ENCODE data around the gene NSUN2. TPM values are rescaled to one million over a fixed set of nuclear protein-coding genes. Genes with fewer than 3 reads are reported as not detected.
"Not testable (repeated sequence)": the region's sequence is repeated elsewhere in the genome, so short reads cannot be mapped to it uniquely, and the experiment has no call there.

The NSUN2 gene
- total RNA-seq, 1 donor from 2014 or later, result 30.1 TPM

GRCh38 chr5:6574111-6574510, 58.7 kb downstream of the NSUN2 start:
- ATAC-seq (ENCODE audit: poor library complexity), result no peak
- DNase-seq, result no peak
- intact Hi-C loops (cut with DNase I), result loop anchor here (10.0 kb wide), 1 partner anchor 689 kb away; no protein-coding TSS in a partner anchor

GRCh38 chr5:6573651-6574101, 59.2 kb downstream of the NSUN2 start:
- no peak for ATAC-seq (ENCODE audit: poor library complexity)
- intact Hi-C loops (cut with DNase I), result loop anchor here (10.0 kb wide), 1 partner anchor 689 kb away; no protein-coding TSS in a partner anchor
- no peak for DNase-seq

GRCh38 chr5:6572825-6573380, 59.9 kb downstream of the NSUN2 start:
- intact Hi-C loops (cut with DNase I), result loop anchor here (10.0 kb wide), 1 partner anchor 688 kb away; no protein-coding TSS in a partner anchor
- DNase-seq (no peak), ATAC-seq (ENCODE audit: poor library complexity) (no peak)

DNA sequence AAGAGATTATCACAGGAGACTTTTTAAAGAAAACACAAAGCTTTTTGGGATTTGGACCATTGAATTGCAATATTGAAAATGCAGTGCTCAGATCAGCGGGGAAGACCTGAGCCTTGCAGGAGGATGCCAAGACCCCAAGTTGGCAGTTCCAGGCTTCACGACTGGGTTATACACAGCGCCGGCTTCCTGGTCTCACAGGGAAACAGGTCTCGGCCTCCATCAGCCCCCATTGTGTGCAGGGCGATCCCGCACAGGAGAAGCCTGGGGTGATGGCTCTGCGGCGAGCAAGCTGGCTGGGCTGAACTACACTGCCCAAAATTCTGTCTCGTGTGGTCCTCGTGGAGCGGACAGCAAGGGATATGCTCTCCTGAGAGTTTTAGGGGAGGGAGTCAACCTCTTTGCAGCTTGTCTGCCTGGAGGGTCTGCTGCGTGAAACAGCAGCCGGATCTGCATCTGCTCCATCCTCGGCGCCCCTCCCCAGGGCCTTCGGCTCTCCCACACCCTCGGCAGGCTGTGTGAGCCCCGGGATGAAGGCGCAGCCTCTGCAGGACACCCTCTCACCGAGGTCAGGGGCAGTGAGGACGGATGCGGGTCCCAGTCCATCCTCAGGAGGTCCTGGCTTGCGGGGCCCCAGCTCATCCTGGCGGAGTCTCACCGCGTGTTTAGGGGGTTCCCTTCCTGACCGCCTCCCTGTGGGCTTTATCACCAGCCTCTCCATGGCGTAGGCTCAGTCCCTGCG, 60.6 kb downstream of the NSUN2 start:
- no peak for DNase-seq
- no peak for ATAC-seq (ENCODE audit: poor library complexity)
- intact Hi-C loops (cut with DNase I), result loop anchor here (10.0 kb wide), 1 partner anchor 687 kb away; no protein-coding TSS in a partner anchor

DNA sequence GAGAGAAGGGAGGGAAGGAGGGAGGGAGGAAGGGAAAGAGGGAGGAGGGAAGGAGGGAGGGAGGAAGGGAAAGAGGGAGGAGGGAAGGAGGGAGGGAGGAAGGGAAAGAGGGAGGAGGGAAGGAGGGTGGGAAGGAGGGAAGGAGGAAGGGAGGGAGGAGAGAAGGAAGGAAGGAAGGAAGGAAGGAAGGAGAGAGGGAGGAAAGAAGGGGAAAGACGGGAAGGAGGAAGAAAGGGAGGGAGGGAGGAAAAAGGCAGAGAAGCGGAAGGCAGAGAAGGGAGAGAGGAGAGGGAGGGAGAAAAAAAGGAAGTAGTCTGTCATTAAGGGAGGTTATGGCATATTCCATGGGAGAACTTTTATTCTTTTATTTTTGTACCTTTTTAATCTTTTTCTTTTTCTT, 61.2 kb downstream of the NSUN2 start:
- ATAC-seq (ENCODE audit: poor library complexity); DNase-seq: not testable (repeated sequence)
- intact Hi-C loops (cut with DNase I), result loop anchor here (10.0 kb wide), 1 partner anchor 687 kb away; no protein-coding TSS in a partner anchor

DNA sequence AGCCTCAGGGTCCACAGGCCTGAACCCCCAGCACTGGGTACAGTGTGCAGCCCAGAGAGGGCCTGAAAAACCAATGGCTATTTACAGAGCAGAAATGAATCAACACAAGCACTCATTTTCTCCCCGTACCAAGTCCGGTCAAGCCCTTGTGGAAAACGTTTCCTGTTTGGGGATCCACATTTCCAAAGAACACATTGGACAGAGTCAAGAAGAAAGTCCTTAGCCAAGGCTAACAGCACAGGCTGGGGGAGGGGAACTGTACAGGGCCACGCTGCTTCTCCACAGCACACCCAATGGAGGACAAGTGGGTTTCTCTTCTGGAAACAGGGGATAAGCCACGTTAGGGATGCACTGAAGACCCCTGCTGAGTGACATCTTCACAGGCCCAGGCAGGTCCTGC, 62.3 kb downstream of the NSUN2 start:
- no peak for DNase-seq
- ATAC-seq (ENCODE audit: poor library complexity), result no peak
- intact Hi-C loops (cut with DNase I), result loop anchor here (10.0 kb wide), 1 partner anchor 686 kb away; no protein-coding TSS in a partner anchor

- intact Hi-C loops (cut with DNase I), result no loop called here
These were observed 64.0 kb downstream of the NSUN2 start for GRCh38 chr5:6568889-6569288.

DNA sequence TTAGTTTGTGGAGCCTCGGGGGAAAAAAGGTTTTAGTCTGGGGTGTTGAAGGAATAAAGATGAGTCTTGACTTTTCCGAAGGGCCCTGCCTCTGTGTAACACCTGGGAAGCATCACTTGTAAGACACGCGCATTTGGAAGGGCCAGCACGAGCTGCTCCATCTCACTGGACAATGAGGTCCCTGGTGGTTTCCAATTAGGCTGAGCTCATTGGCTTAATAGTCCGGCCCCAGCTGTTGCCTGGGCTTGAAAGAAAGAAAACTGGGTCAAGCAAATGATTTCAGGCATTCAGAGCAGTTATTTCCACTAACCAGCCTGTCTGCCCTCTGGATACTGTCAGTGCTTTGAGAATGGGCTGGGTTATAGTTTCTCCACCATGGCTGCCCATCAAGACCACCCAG, 64.5 kb downstream of the NSUN2 start:
- peak; percentile 57 for DNase-seq
- intact Hi-C loops (cut with DNase I), result no loop called here
- peak; percentile 74 for ATAC-seq (ENCODE audit: poor library complexity)

More at GRCh38 chr5:6568889-6569288, 64.0 kb downstream of the NSUN2 start:
- ATAC-seq (ENCODE audit: poor library complexity) (no peak), DNase-seq (no peak)

GRCh38 chr5:6567835-6568234, 65.0 kb downstream of the NSUN2 start:
- intact Hi-C loops (cut with DNase I), result no loop called here
- no peak for DNase-seq

GRCh38 chr5:6567068-6567467, 65.8 kb downstream of the NSUN2 start:
- intact Hi-C loops (cut with DNase I), result no loop called here
- DNase-seq, result no peak
- ATAC-seq (ENCODE audit: poor library complexity), result no peak

More at GRCh38 chr5:6567835-6568234, 65.0 kb downstream of the NSUN2 start:
- no peak for ATAC-seq (ENCODE audit: poor library complexity)

DNA sequence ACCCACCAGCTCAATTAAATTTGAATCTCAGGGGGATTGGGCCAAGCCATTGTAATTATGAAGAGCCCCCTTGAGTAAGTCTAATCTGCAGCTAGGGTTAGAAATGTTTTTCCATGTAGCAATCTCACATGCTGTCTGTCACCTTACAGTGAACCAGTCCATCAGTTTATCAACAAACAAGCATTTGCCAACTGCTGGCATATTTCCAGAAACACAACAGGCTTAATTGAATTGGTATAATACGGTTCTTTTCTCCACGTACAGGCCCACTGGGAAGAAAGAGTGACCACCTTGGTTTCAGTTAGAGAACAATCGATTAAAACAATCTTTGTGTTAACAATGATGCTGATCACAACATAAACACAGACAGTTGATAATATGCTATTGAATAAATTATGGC, 67.4 kb downstream of the NSUN2 start:
- ATAC-seq (ENCODE audit: poor library complexity), result no peak
- intact Hi-C loops (cut with DNase I), result no loop called here
- DNase-seq, result no peak

GRCh38 chr5:6557807-6558575, 74.9 kb downstream of the NSUN2 start:
- intact Hi-C loops (cut with DNase I), result no loop called here
- no peak for ATAC-seq (ENCODE audit: poor library complexity)
- no peak for DNase-seq

DNA sequence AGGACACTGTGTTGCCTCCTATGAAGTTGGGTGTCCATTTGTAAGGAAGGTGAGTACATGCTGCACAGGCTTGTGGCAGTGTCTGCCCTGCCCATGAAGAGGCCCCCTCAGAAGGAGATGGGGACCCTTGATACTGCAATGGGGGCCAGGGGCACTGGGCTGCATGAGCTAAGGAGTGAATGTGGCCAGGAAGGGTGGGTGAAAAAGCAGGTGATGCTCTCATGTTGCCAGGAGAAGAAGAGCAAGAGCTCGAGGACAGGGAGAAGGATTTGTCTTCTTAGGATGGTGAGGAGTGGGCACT, 76.1 kb downstream of the NSUN2 start:
- DNase-seq (no peak), ATAC-seq (ENCODE audit: poor library complexity) (no peak)
- intact Hi-C loops (cut with DNase I), result no loop called here

GRCh38 chr5:6556089-6556801, 76.6 kb downstream of the NSUN2 start:
- ATAC-seq (ENCODE audit: poor library complexity) (no peak), DNase-seq (no peak)
- intact Hi-C loops (cut with DNase I), result no loop called here

DNA sequence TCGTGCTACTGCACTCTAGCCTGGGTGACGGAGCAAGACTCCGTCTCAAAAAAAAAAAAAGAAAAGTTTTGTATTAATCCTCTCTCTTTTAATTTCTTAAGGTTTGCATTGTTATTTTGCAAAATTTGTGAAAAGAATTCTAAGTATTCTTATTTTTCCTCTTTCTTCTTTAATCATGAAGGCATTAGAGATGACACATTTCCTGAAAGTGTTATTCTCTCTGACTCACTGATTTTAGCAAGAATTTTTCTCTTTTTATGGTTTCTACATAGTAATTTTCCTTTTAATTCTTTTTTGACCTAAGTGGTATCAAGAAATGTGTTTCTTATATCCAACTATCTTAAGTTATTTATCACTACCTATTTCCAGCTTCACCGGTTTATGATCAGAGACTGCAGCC, 78.0 kb downstream of the NSUN2 start:
- ATAC-seq (ENCODE audit: poor library complexity) (no peak), DNase-seq (no peak)
- intact Hi-C loops (cut with DNase I), result no loop called here

DNA sequence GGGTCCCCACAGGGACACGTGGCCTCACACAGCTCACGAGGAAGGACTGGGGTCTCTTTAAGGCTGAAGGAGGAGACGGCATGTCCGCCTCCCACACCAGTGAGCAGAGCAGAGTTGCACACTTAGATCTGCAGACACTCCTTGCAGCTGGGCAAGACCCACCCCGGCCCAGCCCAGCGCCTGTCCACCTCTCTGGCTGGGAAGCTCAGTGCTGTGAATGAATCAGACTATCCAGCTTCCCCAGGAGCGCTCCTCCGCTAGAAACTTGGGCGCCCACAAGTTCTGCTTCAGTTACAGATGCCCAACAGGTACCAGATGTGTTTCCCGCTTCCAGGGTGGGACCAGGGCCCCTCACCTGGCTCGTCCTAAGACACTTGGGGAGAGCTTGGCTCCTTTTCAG, 78.9 kb downstream of the NSUN2 start:
- DNase-seq, result no peak
- intact Hi-C loops (cut with DNase I), result no loop called here
- ATAC-seq (ENCODE audit: poor library complexity), result no peak

- no peak for DNase-seq
- no peak for ATAC-seq (ENCODE audit: poor library complexity)
- intact Hi-C loops (cut with DNase I), result no loop called here
These were observed 80.2 kb downstream of the NSUN2 start for GRCh38 chr5:6552612-6553011.

DNA sequence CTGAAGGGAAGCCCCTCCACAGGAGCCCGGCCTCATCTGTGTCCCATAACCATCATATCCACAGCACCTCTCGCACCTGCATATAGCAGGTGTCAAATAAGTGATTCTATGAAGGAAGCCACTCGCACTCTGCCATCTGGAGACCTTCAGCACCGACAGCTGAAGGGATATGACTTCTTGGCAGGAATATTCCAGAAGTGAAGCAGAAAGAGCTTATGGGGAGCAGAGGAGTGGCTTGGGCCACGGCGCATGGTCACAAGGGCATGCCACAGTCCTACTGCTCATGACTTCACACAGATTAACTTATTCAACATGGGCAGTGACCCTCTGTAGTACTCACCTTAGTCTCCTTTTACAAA, 80.9 kb downstream of the NSUN2 start:
- intact Hi-C loops (cut with DNase I), result no loop called here
- ATAC-seq (ENCODE audit: poor library complexity) (no peak), DNase-seq (no peak)
